ENCODE measurements around the gene SLC38A9. TPM values are rescaled to one million over a fixed set of nuclear protein-coding genes. Genes with fewer than 3 reads are reported as not detected.

Gene SLC38A9
- total RNA-seq, 4 donors from 2014 or later = 26.3 to 53.6 (median 32.0) TPM

DNA sequence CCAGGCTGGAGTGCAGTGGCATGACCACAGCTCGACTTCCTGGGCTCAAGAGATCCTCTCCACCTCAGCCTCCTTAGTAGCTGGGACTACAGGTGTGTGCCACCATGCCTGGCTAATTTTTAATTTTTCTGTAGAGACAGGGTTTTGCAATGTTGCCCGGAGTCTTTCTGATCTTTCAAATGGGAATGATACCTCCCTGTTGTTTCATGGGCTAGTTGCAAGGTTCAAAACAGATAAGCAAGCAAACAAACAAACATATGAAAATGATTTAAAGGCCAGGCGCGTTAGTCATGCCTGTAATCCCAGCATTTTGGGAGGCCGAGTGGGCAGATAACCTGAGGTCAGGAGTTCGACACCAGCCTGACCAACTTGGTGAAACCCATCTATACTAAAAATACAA is 132.1 kb downstream of the SLC38A9 start:
- no peak overlapping the region for H3K4me3 ChIP-seq
- no peaks in the 10 kb centered on the region for H3K9me3 ChIP-seq
- DNase-seq = no peak
- no peaks in the 10 kb centered on the region for H3K36me3 ChIP-seq
- H3K4me1 ChIP-seq = peaks cover 0 to 7% (median 0%) of the 10 kb centered on the region in 4 donors
- H3K27ac ChIP-seq = no peak overlapping the region
- no peak for TF ChIP-seq POLR2A (IDR thresholded peaks at IDR 0.05)
- TF ChIP-seq, protein P1, sequence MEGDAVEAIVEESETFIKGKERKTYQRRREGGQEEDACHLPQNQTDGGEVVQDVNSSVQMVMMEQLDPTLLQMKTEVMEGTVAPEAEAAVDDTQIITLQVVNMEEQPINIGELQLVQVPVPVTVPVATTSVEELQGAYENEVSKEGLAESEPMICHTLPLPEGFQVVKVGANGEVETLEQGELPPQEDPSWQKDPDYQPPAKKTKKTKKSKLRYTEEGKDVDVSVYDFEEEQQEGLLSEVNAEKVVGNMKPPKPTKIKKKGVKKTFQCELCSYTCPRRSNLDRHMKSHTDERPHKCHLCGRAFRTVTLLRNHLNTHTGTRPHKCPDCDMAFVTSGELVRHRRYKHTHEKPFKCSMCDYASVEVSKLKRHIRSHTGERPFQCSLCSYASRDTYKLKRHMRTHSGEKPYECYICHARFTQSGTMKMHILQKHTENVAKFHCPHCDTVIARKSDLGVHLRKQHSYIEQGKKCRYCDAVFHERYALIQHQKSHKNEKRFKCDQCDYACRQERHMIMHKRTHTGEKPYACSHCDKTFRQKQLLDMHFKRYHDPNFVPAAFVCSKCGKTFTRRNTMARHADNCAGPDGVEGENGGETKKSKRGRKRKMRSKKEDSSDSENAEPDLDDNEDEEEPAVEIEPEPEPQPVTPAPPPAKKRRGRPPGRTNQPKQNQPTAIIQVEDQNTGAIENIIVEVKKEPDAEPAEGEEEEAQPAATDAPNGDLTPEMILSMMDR (IDR thresholded peaks at IDR 0.05) = no peak
- no peaks in the 10 kb centered on the region for H3K27me3 ChIP-seq

DNA sequence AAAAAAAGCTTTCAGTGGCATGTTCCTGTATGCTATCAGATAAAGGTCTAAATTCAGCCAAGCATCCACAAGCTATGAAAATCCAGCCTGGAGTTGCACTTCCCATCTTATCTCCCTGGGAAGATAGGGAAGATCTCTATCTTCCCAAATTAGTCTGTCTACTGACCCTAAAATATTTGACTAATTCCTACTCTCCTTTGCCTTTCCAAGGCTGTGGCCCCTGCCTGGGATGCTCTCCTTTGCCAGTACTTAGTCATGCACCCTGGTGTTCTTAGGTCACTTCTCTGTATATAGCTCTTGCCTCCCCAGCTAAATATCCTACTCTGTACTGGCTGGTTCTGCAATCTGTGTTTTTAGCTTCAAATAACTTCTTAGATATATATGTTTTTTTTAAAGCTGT is 133.4 kb downstream of the SLC38A9 start:
- no peak for TF ChIP-seq POLR2A (IDR thresholded peaks at IDR 0.05)
- TF ChIP-seq, protein P1 (IDR thresholded peaks at IDR 0.05) = no peak
- Histone ChIP-seq H3K36me3 (no peaks in the 10 kb centered on the region), H3K4me3 (no peak overlapping the region), H3K27ac (no peak overlapping the region), H3K9me3 (no peaks in the 10 kb centered on the region), H3K27me3 (no peaks in the 10 kb centered on the region), H3K4me1 (peaks cover 0 to 7% (median 0%) of the 10 kb centered on the region in 4 donors)
- DNase-seq = no peak

DNA sequence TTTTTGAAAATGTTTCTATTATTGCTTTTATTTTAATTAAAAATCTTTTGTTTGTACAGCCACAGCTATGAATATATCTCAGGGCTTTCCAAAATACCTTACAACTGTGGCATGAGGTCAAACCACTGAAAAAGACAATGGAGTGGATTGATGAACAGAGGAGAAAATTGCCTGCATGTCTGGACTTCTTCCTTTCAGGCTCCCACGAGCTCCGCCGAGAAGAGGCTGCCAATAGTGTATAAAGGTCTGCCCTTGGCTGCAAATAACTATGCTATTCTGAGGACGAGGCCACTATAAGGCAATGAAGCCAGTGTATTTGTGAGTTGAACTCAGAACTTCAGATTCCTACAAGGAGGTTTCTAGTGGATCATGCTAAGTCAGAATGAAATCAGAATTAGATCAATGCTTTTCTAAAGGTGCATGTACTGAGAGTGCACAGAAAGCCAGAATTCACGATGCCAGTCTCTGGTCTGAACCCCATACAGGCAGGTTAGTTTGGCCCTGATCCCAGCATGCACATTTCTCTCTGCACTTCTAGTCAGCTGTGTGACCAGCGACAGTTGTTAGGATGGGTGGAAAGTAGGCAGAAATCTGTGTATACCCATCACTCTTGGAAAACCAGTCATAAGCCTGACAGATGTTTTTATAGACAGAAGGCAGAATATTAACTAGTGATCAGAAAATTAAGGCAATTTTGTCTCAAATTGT is 134.6 kb downstream of the SLC38A9 start:
- H3K4me3 ChIP-seq = no peak overlapping the region
- no peaks in the 10 kb centered on the region for H3K36me3 ChIP-seq
- TF ChIP-seq, protein P1 (IDR thresholded peaks at IDR 0.05) = no peak
- no peak for TF ChIP-seq POLR2A (IDR thresholded peaks at IDR 0.05)
- H3K27ac ChIP-seq = peak overlapping the region in 1 of 4 donors; percentile 46
- DNase-seq = no peak
- H3K27me3 ChIP-seq = no peaks in the 10 kb centered on the region
- no peaks in the 10 kb centered on the region for H3K9me3 ChIP-seq
- H3K4me1 ChIP-seq = peaks cover 0 to 7% (median 0%) of the 10 kb centered on the region in 4 donors

DNA sequence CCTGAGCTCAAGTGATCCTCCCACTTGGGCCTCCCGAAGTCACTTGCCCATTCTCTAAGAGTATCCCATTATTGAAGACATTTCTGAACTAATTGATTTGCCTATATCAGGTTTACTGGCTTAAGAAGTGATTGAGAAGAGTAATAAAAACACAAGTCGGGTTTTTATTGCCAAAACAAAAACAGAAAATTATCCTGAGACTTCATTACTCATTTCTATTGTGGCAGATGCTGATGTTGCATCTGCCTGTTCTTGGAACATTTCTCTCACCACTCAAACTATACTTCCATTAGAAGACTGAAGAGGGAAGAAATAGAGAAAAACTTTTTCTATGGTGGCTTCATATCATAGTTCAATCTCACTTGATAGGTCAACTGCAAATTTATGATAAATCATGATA is 135.5 kb downstream of the SLC38A9 start:
- Histone ChIP-seq H3K36me3 (no peaks in the 10 kb centered on the region), H3K27me3 (no peaks in the 10 kb centered on the region), H3K9me3 (no peaks in the 10 kb centered on the region), H3K27ac (no peak overlapping the region), H3K4me3 (no peak overlapping the region), H3K4me1 (peaks cover 0 to 7% (median 0%) of the 10 kb centered on the region in 4 donors)
- no peak for DNase-seq
- TF ChIP-seq, protein P1 (IDR thresholded peaks at IDR 0.05) = no peak
- no peak for TF ChIP-seq POLR2A (IDR thresholded peaks at IDR 0.05)

Small RNA genes within 50 kb of the gene (small RNA-seq; reads per million reads assigned to genes)
- gene AC016632.1 = 0 reads per million in 2 donors

Other genes with a start within 250 kb of the SLC38A9 start
- 100 to 1,000 TPM in 2 of 4 donors, 10 to 100 TPM in 2; 60.2 to 190 (median 115) TPM for gene PLPP1, start 177.4 kb downstream of the SLC38A9 start, total RNA-seq
- gene DDX4, start 25.7 kb upstream of the SLC38A9 start, total RNA-seq = not detected
- gene IL31RA, start 139.0 kb upstream of the SLC38A9 start, total RNA-seq = not detected